ENCODE data around the gene TLX3. TPM values are rescaled to one million over a fixed set of nuclear protein-coding genes. Genes with fewer than 3 reads are reported as not detected.

The TLX3 gene
- total RNA-seq = not detected

- TF ChIP-seq POLR2A (IDR thresholded peaks at IDR 0.05) = no peak
- TF ChIP-seq CTCF (IDR thresholded peaks at IDR 0.05) = no peak
- H3K4me3 ChIP-seq (ENCODE audit: low read depth, poor library complexity, severe bottlenecking) = no peak within 1 kb of the TSS
- no peak for DNase-seq (ENCODE audit: low spot score in 2 of 2)
- intact Hi-C loops (cut with DNase I; ENCODE audit: low total_unique reads) = no loop called here
- WGBS, 2 donors = 9 to 11% methylated on average over 57 to 68 of the region's 73 CpGs
Observed at GRCh38 chr5:171308453-171309275, at the start of gene TLX3. Gene TLX3 (plus strand): TSS chr5:171309248. CDS start chr5:171309366, 118 bp downstream.

GRCh38 chr5:171261361-171261760, 47.7 kb upstream of the TLX3 start:
- intact Hi-C loops (cut with DNase I; ENCODE audit: low total_unique reads) = no loop called here
- H3K4me3 ChIP-seq (ENCODE audit: low read depth, poor library complexity, severe bottlenecking) = no peak overlapping the region
- TF ChIP-seq POLR2A (IDR thresholded peaks at IDR 0.05) (no peak), CTCF (IDR thresholded peaks at IDR 0.05) (no peak)
- DNase-seq (ENCODE audit: low spot score in 2 of 2) = no peak
- WGBS, 2 donors = 44 to 48% methylated on average over 1 of the region's 1 CpG

GRCh38 chr5:171261904-171262303, 47.1 kb upstream of the TLX3 start:
- intact Hi-C loops (cut with DNase I; ENCODE audit: low total_unique reads) = no loop called here
- 89 to 94% methylated on average over 4 of the region's 4 CpGs for WGBS, 2 donors
- no peak for DNase-seq (ENCODE audit: low spot score in 2 of 2)
- no peak overlapping the region for H3K4me3 ChIP-seq (ENCODE audit: low read depth, poor library complexity, severe bottlenecking)
- TF ChIP-seq POLR2A (IDR thresholded peaks at IDR 0.05) (no peak), CTCF (IDR thresholded peaks at IDR 0.05) (no peak)

- intact Hi-C loops (cut with DNase I; ENCODE audit: low total_unique reads) = no loop called here
- TF ChIP-seq POLR2A (IDR thresholded peaks at IDR 0.05) (no peak), CTCF (IDR thresholded peaks at IDR 0.05) (no peak)
- no peak for DNase-seq (ENCODE audit: low spot score in 2 of 2)
- no peak overlapping the region for H3K4me3 ChIP-seq (ENCODE audit: low read depth, poor library complexity, severe bottlenecking)
Observed at GRCh38 chr5:171263181-171263580, 45.9 kb upstream of the TLX3 start.

GRCh38 chr5:171264843-171265242, 44.2 kb upstream of the TLX3 start:
- WGBS, 2 donors = 81 to 89% methylated on average over 2 of the region's 2 CpGs
- H3K4me3 ChIP-seq (ENCODE audit: low read depth, poor library complexity, severe bottlenecking) = no peak overlapping the region
- no peak for DNase-seq (ENCODE audit: low spot score in 2 of 2)
- intact Hi-C loops (cut with DNase I; ENCODE audit: low total_unique reads) = no loop called here
- no peak for TF ChIP-seq POLR2A (IDR thresholded peaks at IDR 0.05)
- TF ChIP-seq CTCF (IDR thresholded peaks at IDR 0.05) = no peak

All from lower leg skin (tissue), 4 donors.